Activated naive CD8-positive, alpha-beta T cell treated with anti-CD3 and anti-CD28 coated beads, Interleukin-2, amount 10 ng/mL, durations not matched to agents 7 days and 5 days (primary cell): Measurements from ENCODE around the gene CD2AP. TPM values are rescaled to one million over a fixed set of nuclear protein-coding genes. Genes with fewer than 3 reads are reported as not detected.
A peak's percentile ranks its signal among the peaks of the same experiment; 100 is the strongest.
"Not testable (repeated sequence)": the region's sequence is repeated elsewhere in the genome, so short reads cannot be mapped to it uniquely, and the experiment has no call there.

Experiments used
- ATAC-seq: fragments of 150-1000 bp; cut with Tn5 transposase; one replicate; pipeline ENCODE4 v1.10.0; 2021; ENCODE audit warnings: low read depth, moderate library complexity
- POLR2A ChIA-PET: fragments of 350-600 bp; sonication (Branson Sonifier 250); formaldehyde crosslinking; loops from one replicate; lab custom pipeline; 2021; ENCODE audit warnings: antibody characterized with exemption; lab: Charles Lee
- DNase-seq: peaks from one replicate; pipeline ENCODE4 v3.0.0; 2021
- H3K27ac Mint-ChIP-seq: one replicate; pipeline ENCODE4 v1.8.0; 2022; ENCODE audit warnings: mild to moderate bottlenecking, mixed read lengths
- H3K27me3 Mint-ChIP-seq: one replicate; pipeline ENCODE4 v1.8.0; 2022; ENCODE audit warnings: mild to moderate bottlenecking, moderate library complexity, mixed read lengths
- H3K36me3 Mint-ChIP-seq: one replicate; pipeline ENCODE4 v1.8.0; 2021; ENCODE audit warnings: mild to moderate bottlenecking, mixed read lengths
- H3K4me1 Mint-ChIP-seq: one replicate; pipeline ENCODE4 v1.8.0; 2021; ENCODE audit warnings: mixed read lengths
- H3K4me3 Mint-ChIP-seq: one replicate; pipeline ENCODE4 v1.8.0; 2022; ENCODE audit warnings: mild to moderate bottlenecking, moderate library complexity, mixed read lengths
- H3K9me3 Mint-ChIP-seq: one replicate; pipeline ENCODE4 v1.8.0; 2021; ENCODE audit warnings: mixed read lengths
- total RNA-seq, 2 experiments: library from RNA; stranded (reverse); gene quantifications; one replicate each; pipeline ENCODE4 v1.2.3, GENCODE V29; 2021

The CD2AP gene
- total RNA-seq, 2 experiments from 2014 or later: 38.9 to 45.4 TPM

DNA sequence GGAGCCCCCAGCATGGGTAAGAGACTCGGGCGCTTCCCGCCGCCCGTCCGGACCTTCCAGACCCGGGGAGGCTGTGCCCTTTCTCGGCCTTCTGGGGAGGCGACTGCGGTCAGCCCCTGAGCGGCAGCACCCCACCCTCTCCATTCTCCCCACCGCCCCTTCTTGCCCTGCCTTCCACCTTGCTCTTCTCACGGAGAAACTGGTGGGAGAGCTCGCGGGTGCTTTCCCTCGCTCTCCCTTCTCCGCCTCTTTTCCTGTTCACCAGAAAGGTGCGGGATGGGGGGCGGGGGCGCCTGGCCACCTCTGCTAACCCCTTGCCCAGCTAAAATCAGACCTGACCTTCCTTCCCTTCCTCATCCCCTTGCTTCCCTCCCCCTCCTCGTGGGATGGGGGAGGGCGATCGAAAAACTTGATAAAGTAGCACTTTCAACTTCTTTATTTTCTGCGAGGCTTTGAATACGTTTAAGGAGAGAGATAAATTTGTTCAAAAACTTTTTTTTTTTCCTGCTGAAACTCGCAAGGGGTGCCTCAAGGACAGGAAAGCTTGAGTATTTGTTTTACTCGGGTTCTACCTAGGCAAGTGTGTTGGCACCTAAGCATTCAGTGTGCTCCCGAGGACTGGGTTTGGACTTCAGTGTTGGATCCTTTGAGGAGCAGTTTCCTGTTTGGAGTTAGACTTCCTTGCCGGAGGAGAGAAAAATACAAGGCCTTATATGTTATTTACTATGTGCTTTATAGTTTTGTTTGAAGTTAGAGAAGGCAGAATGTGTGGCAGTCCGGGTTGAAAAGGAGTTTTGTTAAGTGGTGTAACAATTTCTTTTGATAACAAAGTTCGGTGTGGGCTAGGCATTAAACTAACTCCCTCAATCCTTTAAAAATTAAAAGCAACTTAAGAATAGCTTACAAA, 897 bp downstream of the CD2AP start:
- POLR2A ChIA-PET: interaction anchor here (0.6 to 4.4 kb wide), 22 partner anchors 9 to 275 kb away, joined by 3 to 101 read pairs (median 4); no protein-coding TSS in a partner anchor
- Mint-ChIP-seq H3K9me3 (no peaks in the 10 kb centered on the region), H3K27ac (peak overlapping the region; percentile 99), H3K36me3 (peaks cover 9% of the 10 kb centered on the region), H3K4me1 (peaks cover 37% of the 10 kb centered on the region), H3K4me3 (peak overlapping the region; percentile 100), H3K27me3 (no peaks in the 10 kb centered on the region)
- no peak for ATAC-seq
- DNase-seq: no peak

DNA sequence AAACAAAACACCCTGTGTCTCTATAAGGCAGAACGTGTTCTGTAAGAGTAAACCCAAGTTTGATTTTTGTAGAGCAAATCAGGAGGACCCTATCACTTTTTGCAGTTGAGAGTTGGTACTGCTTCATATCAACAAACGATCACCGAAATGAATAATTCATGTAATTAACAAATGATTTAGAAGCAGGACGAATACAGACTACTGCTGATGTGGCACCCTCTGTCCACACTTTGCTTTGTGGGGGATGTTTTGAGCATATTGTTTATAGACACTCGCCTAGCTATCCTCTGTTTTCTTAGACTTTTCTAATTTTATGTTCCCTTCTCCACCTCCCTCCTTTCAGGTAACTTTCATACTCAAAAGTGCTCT, 1.5 kb downstream of the CD2AP start:
- POLR2A ChIA-PET: interaction anchor here (0.8 to 4.4 kb wide), 5 partner anchors 8 to 276 kb away, joined by 3 to 101 read pairs (median 4); no protein-coding TSS in a partner anchor
- H3K27me3 Mint-ChIP-seq: no peaks in the 10 kb centered on the region
- ATAC-seq: no peak

DNA sequence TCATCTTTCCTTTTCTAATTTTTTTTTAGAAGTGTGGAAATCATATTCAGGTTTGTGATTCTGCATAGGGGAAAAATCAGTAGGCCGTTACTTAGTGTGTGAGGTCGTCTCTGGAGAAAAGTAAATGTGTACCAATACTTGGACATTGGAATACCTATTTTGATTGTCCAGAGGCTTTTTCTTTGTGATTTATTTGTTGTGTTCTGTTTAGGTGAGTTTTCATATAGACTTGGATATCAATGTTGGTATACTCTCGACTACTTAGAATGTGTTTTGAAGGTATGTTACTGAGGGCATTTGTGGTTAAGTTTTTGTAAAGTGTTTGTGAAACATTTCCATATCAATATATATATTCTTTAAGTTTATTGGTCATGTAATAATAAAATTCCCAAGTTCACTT, 2.3 kb downstream of the CD2AP start:
- peaks cover 47% of the 10 kb centered on the region for H3K4me1 Mint-ChIP-seq
- peak overlapping the region; percentile 100 for H3K4me3 Mint-ChIP-seq
- POLR2A ChIA-PET: interaction anchor here (1.3 to 4.4 kb wide), 2 partner anchors 12 to 65 kb away, joined by 3 to 101 read pairs; no protein-coding TSS in a partner anchor
- no peak for DNase-seq
- ATAC-seq: no peak
- no peaks in the 10 kb centered on the region for H3K9me3 Mint-ChIP-seq
- H3K36me3 Mint-ChIP-seq: peaks cover 9% of the 10 kb centered on the region
- H3K27me3 Mint-ChIP-seq: no peaks in the 10 kb centered on the region
- H3K27ac Mint-ChIP-seq: peak overlapping the region; percentile 16

More for the DNA sequence above, 1.5 kb downstream of the CD2AP start:
- DNase-seq: no peak
- H3K4me1 Mint-ChIP-seq: peaks cover 43% of the 10 kb centered on the region
- peaks cover 9% of the 10 kb centered on the region for H3K36me3 Mint-ChIP-seq
- peak overlapping the region; percentile 99 for H3K27ac Mint-ChIP-seq
- peak overlapping the region; percentile 100 for H3K4me3 Mint-ChIP-seq
- H3K9me3 Mint-ChIP-seq: no peaks in the 10 kb centered on the region

DNA sequence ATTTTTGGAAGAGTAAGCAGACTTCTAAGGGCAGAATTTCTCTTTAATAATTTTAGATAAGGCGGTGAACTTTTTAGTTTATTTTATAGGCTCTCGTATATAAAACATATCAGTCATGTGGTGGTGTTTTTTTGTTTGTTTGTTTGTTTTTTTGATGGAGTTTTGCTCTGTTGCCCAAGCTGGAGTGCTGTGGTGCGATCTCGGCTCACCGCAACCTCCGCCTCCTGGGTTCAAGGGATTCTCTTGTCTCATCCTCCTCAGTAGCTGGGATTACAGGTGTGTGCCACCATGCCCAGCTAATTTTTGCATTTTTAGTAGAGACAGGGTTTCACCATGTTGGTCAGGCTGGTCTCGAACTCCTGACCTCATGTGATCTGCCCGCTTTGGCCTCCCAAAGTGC, 3.6 kb downstream of the CD2AP start:
- peak overlapping the region; percentile 13 for H3K27ac Mint-ChIP-seq
- H3K9me3 Mint-ChIP-seq: not testable (repeated sequence)

DNA sequence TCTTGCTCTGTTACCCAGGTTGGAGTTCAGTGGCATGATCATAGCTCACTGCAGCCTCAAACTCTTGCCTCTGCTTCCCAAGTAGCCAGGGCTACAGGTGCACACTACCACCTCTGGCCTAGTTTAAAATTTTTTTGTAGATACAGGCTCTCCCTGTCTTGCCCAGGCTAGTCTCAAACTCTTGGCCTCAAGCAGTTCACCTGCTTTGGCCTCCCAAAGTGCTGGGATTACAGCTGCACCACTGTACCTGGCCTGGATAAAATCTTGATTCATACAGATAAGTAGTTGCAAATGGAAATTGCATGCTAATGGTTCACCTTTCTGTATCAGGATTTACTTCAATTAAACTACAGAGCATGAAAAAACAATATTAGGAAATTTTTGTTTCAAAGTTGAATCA, 4.2 kb downstream of the CD2AP start:
- Mint-ChIP-seq H3K4me3 (peak overlapping the region; percentile 15), H3K4me1 (peaks cover 45% of the 10 kb centered on the region), H3K27me3 (no peaks in the 10 kb centered on the region), H3K36me3 (peaks cover 13% of the 10 kb centered on the region), H3K9me3 (no peaks in the 10 kb centered on the region), H3K27ac (no peak overlapping the region)
- POLR2A ChIA-PET: interaction anchor here (0.6 kb wide), 1 partner anchor 11 kb away, joined by 3 read pairs; no protein-coding TSS in a partner anchor
- ATAC-seq (no peak), DNase-seq (no peak)

More for the DNA sequence above, 3.6 kb downstream of the CD2AP start:
- peaks cover 47% of the 10 kb centered on the region for H3K4me1 Mint-ChIP-seq
- not testable (repeated sequence) for DNase-seq, ATAC-seq, H3K27me3 Mint-ChIP-seq
- peaks cover 10% of the 10 kb centered on the region for H3K36me3 Mint-ChIP-seq
- POLR2A ChIA-PET: interaction anchor here (0.6 kb wide), 1 partner anchor 11 kb away, joined by 3 read pairs; no protein-coding TSS in a partner anchor
- H3K4me3 Mint-ChIP-seq: peak overlapping the region; percentile 40

- ATAC-seq (no peak), DNase-seq (no peak)
- POLR2A ChIA-PET: no interaction called here
- Mint-ChIP-seq H3K27me3 (no peaks in the 10 kb centered on the region), H3K9me3 (no peaks in the 10 kb centered on the region), H3K4me3 (peak overlapping the region; percentile 18), H3K4me1 (peaks cover 45% of the 10 kb centered on the region), H3K36me3 (peaks cover 13% of the 10 kb centered on the region), H3K27ac (no peak overlapping the region)
Measured at GRCh38 chr6:47483516-47483852, 5.9 kb downstream of the CD2AP start.

DNA sequence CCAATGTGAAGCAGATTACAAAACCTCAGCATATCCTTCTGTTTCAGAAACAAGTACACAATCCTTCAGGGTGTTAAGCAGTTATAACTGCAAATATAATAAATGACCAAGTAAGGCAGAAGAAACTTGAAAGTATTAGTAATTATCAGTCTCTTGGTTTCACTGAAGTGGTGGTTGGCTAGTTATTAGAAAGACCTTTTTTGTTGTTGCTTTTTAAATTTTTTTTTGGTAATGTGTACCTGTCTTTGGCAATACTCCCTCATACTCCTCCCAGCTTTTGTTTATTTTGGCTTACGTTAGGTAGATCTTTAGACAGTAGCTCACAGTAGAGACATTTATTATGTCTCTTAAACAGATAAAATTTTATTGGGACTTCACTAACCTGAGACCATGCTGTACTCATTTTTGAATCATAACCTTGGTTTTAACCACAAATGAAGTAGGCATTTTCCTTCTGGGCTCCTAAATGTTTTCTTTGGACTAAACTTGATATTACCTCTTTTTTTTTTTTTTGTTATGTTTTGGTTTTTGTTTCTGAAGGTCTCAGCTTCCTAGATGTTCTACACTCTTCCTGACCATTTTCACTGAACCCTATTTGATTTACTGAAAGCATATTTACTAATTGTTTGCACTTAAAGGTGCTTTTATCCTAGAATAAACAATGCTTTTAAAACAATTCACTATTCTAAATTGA, 6.4 kb downstream of the CD2AP start:
- Mint-ChIP-seq H3K36me3 (peaks cover 13% of the 10 kb centered on the region), H3K4me3 (peak overlapping the region; percentile 5), H3K27me3 (no peaks in the 10 kb centered on the region), H3K9me3 (no peaks in the 10 kb centered on the region), H3K27ac (no peak overlapping the region), H3K4me1 (peaks cover 45% of the 10 kb centered on the region)
- no peak for ATAC-seq
- no peak for DNase-seq
- POLR2A ChIA-PET: interaction anchor here (0.7 kb wide), 1 partner anchor 162 kb away, joined by 3 read pairs; no protein-coding TSS in a partner anchor

DNA sequence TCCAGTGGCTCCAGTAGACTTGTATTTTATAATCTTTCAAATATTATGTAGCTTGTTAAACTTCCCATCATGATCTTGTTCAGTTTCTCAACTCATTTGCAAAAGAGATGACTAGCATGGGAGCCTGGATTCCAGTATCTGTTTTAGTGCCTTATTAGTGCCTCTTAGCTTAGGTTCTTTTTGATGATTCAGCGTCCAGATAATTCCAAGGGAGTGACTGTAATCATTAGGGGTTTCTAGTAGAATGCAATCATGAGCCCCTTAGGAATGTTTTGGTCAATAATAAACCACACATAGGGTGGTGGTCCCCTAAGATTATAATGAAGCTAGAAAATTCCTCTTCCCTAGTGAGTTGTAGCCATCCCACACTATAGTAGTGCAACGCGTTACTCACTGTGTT, 7.0 kb downstream of the CD2AP start:
- Mint-ChIP-seq H3K27me3 (no peaks in the 10 kb centered on the region), H3K27ac (no peak overlapping the region), H3K4me1 (peaks cover 42% of the 10 kb centered on the region), H3K4me3 (no peak overlapping the region), H3K36me3 (peaks cover 14% of the 10 kb centered on the region), H3K9me3 (no peaks in the 10 kb centered on the region)
- no peak for DNase-seq
- no peak for ATAC-seq
- POLR2A ChIA-PET: interaction anchor here (0.7 kb wide), 1 partner anchor 162 kb away, joined by 3 read pairs; no protein-coding TSS in a partner anchor

DNA sequence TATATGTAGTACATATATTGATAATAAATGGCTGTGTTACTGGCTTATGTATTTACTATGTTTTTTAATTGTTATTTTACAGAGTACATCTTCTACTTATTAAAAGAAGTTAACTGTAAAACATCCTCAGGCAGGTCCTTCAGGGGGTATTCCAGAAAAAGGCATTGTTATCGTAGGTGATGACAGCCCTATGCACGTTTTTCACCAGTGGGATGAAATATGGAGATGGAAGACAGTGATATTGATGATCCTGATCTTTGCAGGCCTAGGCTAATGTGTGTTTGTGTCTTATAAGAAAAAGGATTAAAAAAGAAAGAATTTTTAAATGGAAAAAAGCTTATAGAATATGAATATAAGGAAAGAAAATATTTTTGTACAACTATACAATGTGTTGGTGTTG, 7.5 kb downstream of the CD2AP start:
- no peak for DNase-seq
- Mint-ChIP-seq H3K4me1 (peaks cover 39% of the 10 kb centered on the region), H3K4me3 (no peak overlapping the region), H3K9me3 (no peaks in the 10 kb centered on the region), H3K36me3 (peaks cover 12% of the 10 kb centered on the region), H3K27me3 (no peaks in the 10 kb centered on the region), H3K27ac (no peak overlapping the region)
- no peak for ATAC-seq
- POLR2A ChIA-PET: no interaction called here

- H3K9me3 Mint-ChIP-seq: no peaks in the 10 kb centered on the region
- H3K27me3 Mint-ChIP-seq: no peaks in the 10 kb centered on the region
- H3K4me3 Mint-ChIP-seq: no peak overlapping the region
- POLR2A ChIA-PET: interaction anchor here (2.9 kb wide), 1 partner anchor 8 kb away, joined by 18 read pairs; the partner anchor contains the start of gene CD2AP
- peaks cover 12% of the 10 kb centered on the region for H3K36me3 Mint-ChIP-seq
- no peak for ATAC-seq
- no peak overlapping the region for H3K27ac Mint-ChIP-seq
- no peak for DNase-seq
- peaks cover 37% of the 10 kb centered on the region for H3K4me1 Mint-ChIP-seq
Measured at GRCh38 chr6:47485491-47486135, 8.0 kb downstream of the CD2AP start.

- POLR2A ChIA-PET: no interaction called here
- Mint-ChIP-seq H3K27me3 (no peaks in the 10 kb centered on the region), H3K4me3 (no peak overlapping the region), H3K4me1 (peaks cover 23% of the 10 kb centered on the region), H3K36me3 (peaks cover 28% of the 10 kb centered on the region), H3K27ac (no peak overlapping the region), H3K9me3 (no peaks in the 10 kb centered on the region)
- no peak for DNase-seq
- no peak for ATAC-seq
Measured at GRCh38 chr6:47489995-47490394, 12.4 kb downstream of the CD2AP start.

- DNase-seq: no peak
- H3K4me1 Mint-ChIP-seq: peaks cover 23% of the 10 kb centered on the region
- no peak for ATAC-seq
- H3K27ac Mint-ChIP-seq: no peak overlapping the region
- POLR2A ChIA-PET: interaction anchor here (1.0 kb wide), 1 partner anchor 13 kb away, joined by 3 read pairs; the partner anchor contains the start of gene CD2AP
- no peak overlapping the region for H3K4me3 Mint-ChIP-seq
- H3K27me3 Mint-ChIP-seq: no peaks in the 10 kb centered on the region
- no peaks in the 10 kb centered on the region for H3K9me3 Mint-ChIP-seq
- H3K36me3 Mint-ChIP-seq: peaks cover 28% of the 10 kb centered on the region
Measured at GRCh38 chr6:47490676-47491075, 13.1 kb downstream of the CD2AP start.

- peaks cover 20% of the 10 kb centered on the region for H3K4me1 Mint-ChIP-seq
Measured at GRCh38 chr6:47492355-47492754, 14.8 kb downstream of the CD2AP start.

More at GRCh38 chr6:47492355-47492754, 14.8 kb downstream of the CD2AP start:
- H3K36me3 Mint-ChIP-seq: peaks cover 27% of the 10 kb centered on the region
- POLR2A ChIA-PET: interaction anchor here (0.6 to 0.8 kb wide), 2 partner anchors 11 to 13 kb away, joined by 3 to 4 read pairs; no protein-coding TSS in a partner anchor
- DNase-seq (no peak), ATAC-seq (no peak)
- no peak overlapping the region for H3K27ac Mint-ChIP-seq
- no peak overlapping the region for H3K4me3 Mint-ChIP-seq
- no peaks in the 10 kb centered on the region for H3K27me3 Mint-ChIP-seq
- no peaks in the 10 kb centered on the region for H3K9me3 Mint-ChIP-seq
